ENCODE results near the gene CBY2.

The CBY2 gene

DNA sequence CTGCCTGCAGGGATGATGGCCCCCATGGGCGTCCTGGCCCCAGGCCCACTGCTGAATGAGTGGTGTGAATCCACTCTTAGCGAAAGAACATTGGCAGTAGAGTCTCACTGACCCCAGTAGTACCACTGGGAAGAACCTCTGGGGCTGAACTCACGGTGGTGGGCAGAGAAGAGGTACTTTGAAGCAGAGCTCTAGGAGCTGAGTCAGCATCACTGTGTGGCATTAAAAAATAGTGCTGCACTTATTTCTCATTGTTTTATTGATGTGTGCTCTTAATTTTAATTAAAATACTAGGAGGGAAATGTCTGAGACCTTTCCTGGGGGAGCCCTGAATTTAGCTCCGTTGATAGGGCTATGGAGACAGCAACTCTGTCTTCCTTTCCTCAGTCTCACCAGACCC, 61.3 kb downstream of the CBY2 start:
- no peak overlapping the region for H3K4me3 ChIP-seq (ENCODE audit: low read depth, low read length)
- no peak for TF ChIP-seq CTCF (IDR thresholded peaks at IDR 0.05; ENCODE audit: low read depth, low read length, missing control alignments)
- DNase-seq (ENCODE audit: low read depth): no peak
